GM12874 (cell line): Measurements from ENCODE around the gene SRSF3.
A peak's percentile ranks its signal among the peaks of the same experiment; 100 is the strongest.

Experiments
- TF ChIP-seq, protein P1 (sequence below): IDR thresholded peaks from 2 replicates; pipeline ENCODE4 v1.5.1; 2011; ENCODE audit warnings: low read depth, mild to moderate bottlenecking, control low read depth, low read length, moderate library complexity; ENCODE audit not compliant: insufficient read depth

Gene SRSF3

DNA sequence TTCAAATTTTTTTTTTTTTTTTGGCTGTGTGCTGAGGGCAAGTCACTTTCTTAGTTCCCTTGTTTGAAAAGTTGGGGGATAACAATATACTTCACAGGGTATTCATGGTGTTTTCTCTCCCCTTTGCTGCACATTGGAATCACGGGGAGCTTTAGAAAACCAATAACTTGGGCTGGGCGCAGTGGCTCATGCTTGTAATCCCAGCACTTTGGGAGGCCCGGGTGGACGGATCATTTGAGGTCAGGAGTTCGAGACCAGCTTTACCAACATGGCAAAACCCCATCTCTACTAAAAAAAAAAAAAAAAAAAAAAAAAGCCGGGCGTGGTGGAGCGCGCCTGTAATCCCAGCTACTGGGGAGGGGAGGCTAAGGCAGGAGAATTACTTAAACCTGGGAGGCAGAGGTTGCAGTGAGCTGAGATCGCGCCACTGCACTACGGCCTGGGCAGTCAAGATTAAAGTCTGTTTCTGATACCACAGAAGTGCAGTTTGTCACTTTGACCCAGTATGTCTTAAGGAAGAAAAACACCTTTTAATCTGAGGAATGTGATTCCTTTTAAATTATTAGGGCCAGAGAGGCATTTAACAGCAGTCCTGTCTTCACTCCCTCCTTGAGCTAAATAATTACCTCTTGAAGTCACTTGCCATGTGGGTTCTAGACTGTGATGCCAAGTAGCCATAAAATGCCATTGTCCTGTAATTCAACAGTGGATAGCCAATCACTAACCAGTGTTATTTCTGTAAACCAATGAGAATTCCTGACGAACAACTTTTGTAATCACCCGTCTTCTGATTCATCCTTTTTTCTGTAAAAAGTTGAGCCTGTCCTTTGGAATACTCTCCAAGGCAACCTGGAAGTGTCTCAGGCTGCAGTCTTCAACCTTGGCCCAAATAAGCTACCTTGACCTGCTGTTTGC is 16.1 kb downstream of the SRSF3 start:
- TF ChIP-seq, protein P1, sequence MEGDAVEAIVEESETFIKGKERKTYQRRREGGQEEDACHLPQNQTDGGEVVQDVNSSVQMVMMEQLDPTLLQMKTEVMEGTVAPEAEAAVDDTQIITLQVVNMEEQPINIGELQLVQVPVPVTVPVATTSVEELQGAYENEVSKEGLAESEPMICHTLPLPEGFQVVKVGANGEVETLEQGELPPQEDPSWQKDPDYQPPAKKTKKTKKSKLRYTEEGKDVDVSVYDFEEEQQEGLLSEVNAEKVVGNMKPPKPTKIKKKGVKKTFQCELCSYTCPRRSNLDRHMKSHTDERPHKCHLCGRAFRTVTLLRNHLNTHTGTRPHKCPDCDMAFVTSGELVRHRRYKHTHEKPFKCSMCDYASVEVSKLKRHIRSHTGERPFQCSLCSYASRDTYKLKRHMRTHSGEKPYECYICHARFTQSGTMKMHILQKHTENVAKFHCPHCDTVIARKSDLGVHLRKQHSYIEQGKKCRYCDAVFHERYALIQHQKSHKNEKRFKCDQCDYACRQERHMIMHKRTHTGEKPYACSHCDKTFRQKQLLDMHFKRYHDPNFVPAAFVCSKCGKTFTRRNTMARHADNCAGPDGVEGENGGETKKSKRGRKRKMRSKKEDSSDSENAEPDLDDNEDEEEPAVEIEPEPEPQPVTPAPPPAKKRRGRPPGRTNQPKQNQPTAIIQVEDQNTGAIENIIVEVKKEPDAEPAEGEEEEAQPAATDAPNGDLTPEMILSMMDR: no peak

GRCh38 chr6:36610956-36611336 is 16.8 kb downstream of the SRSF3 start:
- TF ChIP-seq, protein P1: no peak

GRCh38 chr6:36612101-36612625 is 18.0 kb downstream of the SRSF3 start:
- TF ChIP-seq, protein P1: no peak

DNA sequence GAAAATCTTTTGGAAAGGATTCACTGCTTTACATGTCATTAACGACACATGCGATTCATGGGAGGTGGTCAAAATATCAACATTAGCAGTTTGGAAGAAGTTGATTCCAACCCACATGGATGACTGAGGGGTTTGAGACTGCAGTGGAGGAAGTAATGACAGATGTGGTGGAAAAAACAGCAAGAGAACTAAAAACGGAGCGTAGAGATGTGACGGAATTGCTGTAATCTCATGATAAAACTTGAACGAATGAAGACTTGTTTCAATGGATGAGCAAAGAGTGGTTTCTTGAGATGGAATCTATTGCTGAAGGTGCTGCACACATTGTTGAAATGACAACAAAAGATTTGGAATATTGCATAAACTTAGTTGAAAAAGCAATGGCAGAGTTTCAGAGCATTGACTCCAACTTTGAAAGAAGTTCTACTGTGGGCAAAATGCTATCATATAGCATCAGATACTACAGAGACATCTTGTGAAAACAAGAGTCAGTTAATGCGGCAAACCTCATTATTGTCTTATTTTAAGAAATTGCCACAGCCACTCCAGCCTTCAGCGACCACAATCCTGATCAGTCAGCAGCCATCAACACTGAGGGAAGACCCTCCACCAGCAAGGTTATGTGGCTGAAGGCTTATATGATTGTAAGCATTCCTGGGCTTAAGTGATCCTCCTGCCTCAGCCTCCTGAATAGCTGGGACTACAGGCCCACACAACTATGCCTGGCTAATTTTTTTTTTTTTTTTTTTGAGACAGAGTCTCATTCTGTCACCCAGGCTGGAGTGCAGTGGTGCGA is 19.2 kb downstream of the SRSF3 start:
- TF ChIP-seq, protein P1: no peak

GRCh38 chr6:36615018-36615761 is 21.0 kb downstream of the SRSF3 start:
- TF ChIP-seq, protein P1: peak; percentile 75

DNA sequence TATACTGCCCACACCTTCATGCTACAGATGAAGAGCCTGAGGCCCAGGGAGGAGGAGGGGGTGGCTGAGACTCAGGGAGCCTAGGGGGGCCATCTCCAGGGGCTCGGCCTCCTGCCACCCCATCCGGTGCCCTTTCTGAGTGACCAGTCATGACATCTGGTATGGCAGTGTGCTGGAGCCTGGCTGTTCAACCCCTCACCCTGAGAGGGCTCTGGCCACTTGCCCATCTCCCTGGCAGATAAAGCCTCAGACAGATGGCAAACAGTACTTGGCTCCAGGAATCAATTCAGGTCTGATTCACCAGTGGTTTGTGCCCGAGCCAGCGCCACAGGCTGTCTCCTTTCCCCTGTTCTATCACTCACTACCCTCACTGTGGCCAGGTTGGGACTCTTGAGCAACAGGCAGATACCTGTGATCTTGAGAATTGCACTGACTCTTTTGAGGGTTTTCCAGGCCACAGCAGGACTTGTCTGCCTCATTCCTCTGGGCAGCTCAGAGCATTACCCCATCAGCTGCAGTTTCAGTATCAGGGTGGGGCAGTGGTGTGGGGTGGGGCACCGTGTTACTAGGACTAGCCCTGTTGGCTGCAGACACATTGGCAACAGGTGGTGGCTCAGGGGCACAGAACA is 22.8 kb downstream of the SRSF3 start:
- TF ChIP-seq, protein P1: no peak
